HepG2 (cell line): ENCODE results near the gene SAC3D1. TPM values are rescaled to one million over a fixed set of nuclear protein-coding genes. Genes with fewer than 3 reads are reported as not detected.

Experiments used
- ESRRA ChIP-seq: sonication (generic); formaldehyde crosslinking; IDR thresholded peaks from 2 replicates; pipeline ENCODE4 v1.5.1; 2020; ENCODE audit warnings: mild to moderate bottlenecking, low read depth, missing genetic modification reagents
- FOXA3 ChIP-seq: IDR thresholded peaks from 2 replicates; pipeline ENCODE4 v1.6.1; 2016; ENCODE audit warnings: missing genetic modification reagents, missing compliant biosample characterization
- HINFP ChIP-seq: sonication (generic); formaldehyde crosslinking; IDR thresholded peaks from 2 replicates; pipeline ENCODE4 v1.4.0; 2020; ENCODE audit warnings: low read depth, mild to moderate bottlenecking, missing genetic modification reagents
- HNF4A ChIP-seq: sonication (generic); formaldehyde crosslinking; IDR thresholded peaks from 2 replicates; pipeline ENCODE4 v1.4.0; 2020; ENCODE audit warnings: missing genetic modification reagents
- HNRNPH1 ChIP-seq: fragments of 200-400 bp; formaldehyde crosslinking; optimal IDR thresholded peaks from 2 replicates; pipeline ENCODE3; 2017; ENCODE audit warnings: mild to moderate bottlenecking, low read depth, low read length
- IKZF4 ChIP-seq: sonication (generic); formaldehyde crosslinking; IDR thresholded peaks from 2 replicates; pipeline ENCODE4 v1.5.1; 2020; ENCODE audit warnings: borderline replicate concordance, mild to moderate bottlenecking, low read depth, missing genetic modification reagents; ENCODE audit errors: not compliant biosample characterization
- IKZF5 ChIP-seq: IDR thresholded peaks from 2 replicates; pipeline ENCODE4 v1.6.1; 2018; ENCODE audit warnings: missing genetic modification reagents, mild to moderate bottlenecking, missing compliant biosample characterization
- KDM6A ChIP-seq: IDR thresholded peaks from 2 replicates; pipeline ENCODE4 v1.6.1; 2016; ENCODE audit warnings: low read depth
- MTF2 ChIP-seq: sonication (generic); formaldehyde crosslinking; IDR thresholded peaks from 2 replicates; pipeline ENCODE4 v1.5.0; 2020; ENCODE audit warnings: missing genetic modification reagents, borderline replicate concordance
- NBN ChIP-seq: fragments of 450-650 bp; conservative IDR thresholded peaks from 2 replicates; pipeline ENCODE4 v1.6.1; 2017
- NFKB2 ChIP-seq: sonication (generic); formaldehyde crosslinking; IDR thresholded peaks from 2 replicates; pipeline ENCODE4 v1.4.0; 2020; ENCODE audit warnings: missing genetic modification reagents, borderline replicate concordance
- NFRKB ChIP-seq: fragments of 450-650 bp; IDR thresholded peaks from 2 replicates; pipeline ENCODE4 v1.6.1; 2017
- SETDB1 ChIP-seq: sonication (generic); formaldehyde crosslinking; IDR thresholded peaks from 2 replicates; pipeline ENCODE4 v1.5.1; 2020; ENCODE audit warnings: missing genetic modification reagents, mild to moderate bottlenecking, borderline replicate concordance
- ZHX2 ChIP-seq, 2 experiments: sonication (generic) in 1 of 2; formaldehyde crosslinking in 1 of 2; IDR thresholded peaks; 2 replicates each; pipeline versions ENCODE4 v1.6.1 to v1.9.0; 2014 to 2022; ENCODE audit warnings: antibody characterized with exemption in 1 of 2, borderline replicate concordance in 1 of 2, inconsistent platforms in 1 of 2, low read depth in 1 of 2, missing genetic modification reagents in 1 of 2
- ZNF274 ChIP-seq: sonication (generic); formaldehyde crosslinking; IDR thresholded peaks from 2 replicates; pipeline ENCODE4 v1.5.1; 2020; ENCODE audit warnings: mild to moderate bottlenecking, missing genetic modification reagents
- ZNF430 ChIP-seq: sonication (generic); formaldehyde crosslinking; IDR thresholded peaks from 2 replicates; pipeline ENCODE4 v1.9.0; 2021; ENCODE audit warnings: mild to moderate bottlenecking, missing genetic modification reagents
- ZNF503 ChIP-seq: sonication (generic); formaldehyde crosslinking; IDR thresholded peaks from 2 replicates; pipeline ENCODE4 v1.4.0; 2020; ENCODE audit warnings: missing genetic modification reagents
- ZNF703 ChIP-seq: sonication (generic); formaldehyde crosslinking; IDR thresholded peaks from 2 replicates; pipeline ENCODE4 v1.5.1; 2020; ENCODE audit warnings: missing genetic modification reagents, mild to moderate bottlenecking, moderate library complexity, borderline replicate concordance
- ZNF75D ChIP-seq: sonication (generic); formaldehyde crosslinking; IDR thresholded peaks from 2 replicates; pipeline ENCODE4 v1.8.1; 2023; ENCODE audit warnings: missing genetic modification reagents, mild to moderate bottlenecking, borderline replicate concordance
- ZNF768 ChIP-seq: sonication (generic); formaldehyde crosslinking; IDR thresholded peaks from 2 replicates; pipeline ENCODE4 v1.4.0; 2020; ENCODE audit warnings: missing genetic modification reagents
- polyA plus RNA-seq, 8 experiments: library from polyadenylated mRNA; depleted of rRNA in 3 of 8; stranded (reverse) in 7 of 8; unstranded in 1 of 8; fragments of >200 nt; fragmentation: Illumina TruSeq in 4 of 8; extraction: Trizol in 4 of 8; gene quantifications; 2 replicates each; pipeline versions ENCODE4 v1.2.1 to v1.2.3, GENCODE V29; 2011 to 2016; ENCODE audit warnings: low read depth in 4 of 8, missing spikeins in 1 of 8, mixed read lengths in 1 of 8; ENCODE audit not compliant: insufficient read depth in 1 of 8
- total RNA-seq, 5 experiments: library from RNA; depleted of rRNA; stranded (reverse); fragments of >200 nt; fragmentation: Illumina TruSeq; extraction: Trizol; gene quantifications; 2 replicates each; pipeline ENCODE4 v1.2.3, GENCODE V29; 2016; ENCODE audit warnings: low read depth in 1 of 5

Gene SAC3D1
- total and polyA plus RNA-seq, 2 of the 13 experiments (the other 11 are each of a cell fraction or from before 2014, with no cell fraction given), result 7.4 to 36.3 TPM

- TF ChIP-seq ZHX2 (IDR thresholded peaks at IDR 0.05; ENCODE audit: low read depth), result no peak
- TF ChIP-seq ZHX2 (CRISPR knock-in tag; IDR thresholded peaks at IDR 0.05; ENCODE audit: borderline replicate concordance), result no peak
- TF ChIP-seq HNF4A (CRISPR knock-in tag), result peak; percentile 53
- no peak for TF ChIP-seq ZNF274
- TF ChIP-seq IKZF5 (CRISPR knock-in tag), result 0 out of 2 replicates have a peak, but pooled peaks have one; percentile 12
- no peak for TF ChIP-seq ZNF703 (CRISPR knock-in tag)
- no peak for TF ChIP-seq FOXA3 (CRISPR knock-in tag)
- TF ChIP-seq IKZF4 (CRISPR knock-in tag), result no peak
- TF ChIP-seq ZNF430 (CRISPR knock-in tag), result peak; percentile 54; the same call in 1 of the 2 replicates
- peak; percentile 25 for TF ChIP-seq HNRNPH1
- no peak for TF ChIP-seq ZNF503 (CRISPR knock-in tag)
- TF ChIP-seq HINFP (CRISPR knock-in tag), result no peak
- peak; percentile 28; the same call in 1 of the 2 replicates for TF ChIP-seq KDM6A (CRISPR knock-in tag)
- no peak for TF ChIP-seq NBN
- no peak for TF ChIP-seq ZNF75D (CRISPR knock-in tag)
- TF ChIP-seq MTF2, result no peak
- no peak for TF ChIP-seq NFRKB
- no peak for TF ChIP-seq NFKB2 (CRISPR knock-in tag)
- peak; percentile 52; the same call in 1 of the 2 replicates for TF ChIP-seq ESRRA
- no peak for TF ChIP-seq ZNF768
- no peak for TF ChIP-seq SETDB1 (CRISPR knock-in tag)
These were observed 24.8 kb downstream of the SAC3D1 start (continued) for GRCh38 chr11:65065851-65066250.
